ENCODE results near the gene SLC48A1.

SLC48A1 gene
- total RNA-seq: 7.1 to 8.9 reads per million in 2 donors

GRCh38 chr12:47773062-47773857 is at the start of gene SLC48A1:
TSS of gene SLC48A1 (plus strand) at chr12:47773238. CDS start at chr12:47773305, 67 bp downstream.
- peak; percentile 55 for DNase-seq

- no peak for DNase-seq
These were observed 47.8 kb upstream of the SLC48A1 start, which contains the start of gene ENDOU for GRCh38 chr12:47725091-47725772. TSS of gene ENDOU (minus strand) at chr12:47725490. CDS start at chr12:47725413, 77 bp downstream.

DNA sequence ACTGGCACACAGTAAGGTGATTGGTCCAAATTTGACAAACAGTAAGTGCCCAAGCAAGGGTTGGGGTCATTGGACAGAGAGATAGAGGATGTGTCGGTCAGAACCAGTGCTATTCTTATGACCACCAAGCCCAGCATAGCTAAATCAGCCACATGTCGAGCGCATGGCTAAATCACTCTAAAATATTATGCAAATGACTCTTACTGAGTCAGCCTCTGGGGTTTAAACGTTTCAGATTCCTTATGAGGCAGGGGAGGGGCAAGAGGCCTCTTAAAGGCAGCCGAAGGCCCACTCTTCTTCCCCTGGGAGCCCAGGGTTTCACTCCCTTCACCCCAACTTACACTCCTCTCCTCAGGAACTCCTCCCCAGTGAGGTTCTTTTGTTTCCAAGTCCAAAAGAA is 47.1 kb upstream of the SLC48A1 start:
- DNase-seq: no peak

- DNase-seq: no peak
These were observed 43.8 kb upstream of the SLC48A1 start for GRCh38 chr12:47729233-47729632.

GRCh38 chr12:47730341-47730744 is 42.7 kb upstream of the SLC48A1 start:
- no peak for DNase-seq

DNA sequence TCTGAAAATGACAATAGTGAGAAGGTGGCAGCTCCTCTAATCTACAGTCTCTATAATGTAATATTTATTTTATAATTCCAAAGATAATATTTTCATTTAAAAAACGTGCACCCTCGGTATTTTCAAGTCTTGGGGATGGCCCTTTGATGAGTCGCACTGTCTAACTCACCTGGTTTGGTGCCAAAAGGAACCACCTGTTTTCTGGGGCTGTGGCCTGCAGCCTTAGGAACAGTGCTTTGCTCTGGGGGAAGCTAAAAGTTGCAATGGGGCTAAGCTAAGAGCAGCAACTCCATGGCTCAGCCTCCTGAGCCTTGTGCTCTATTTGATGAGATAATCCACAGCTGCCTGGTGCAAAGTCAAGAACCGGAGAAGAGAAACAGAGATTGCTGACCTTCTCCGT is 41.3 kb upstream of the SLC48A1 start:
- no peak for DNase-seq

- DNase-seq: no peak
These were observed 40.5 kb upstream of the SLC48A1 start for GRCh38 chr12:47732504-47732903.

DNA sequence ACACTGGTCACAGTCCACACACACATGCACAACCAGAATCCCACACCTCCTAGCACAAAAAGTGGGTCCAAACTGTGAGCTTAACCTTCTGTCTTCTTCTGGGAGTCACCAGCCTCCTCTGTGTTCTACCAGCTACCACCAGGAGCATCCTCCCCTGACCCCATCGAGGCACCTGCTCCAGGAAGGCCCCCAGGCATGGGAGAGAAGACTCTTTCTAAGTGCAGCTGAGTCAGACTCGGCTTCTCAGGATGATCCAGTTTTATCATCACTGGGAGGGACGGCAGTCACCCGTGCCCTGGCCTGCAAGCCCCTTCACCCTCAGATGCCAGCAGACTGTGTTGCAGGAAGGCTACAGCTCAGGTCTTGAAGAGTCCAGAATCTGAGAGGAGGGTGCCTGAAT is 39.9 kb upstream of the SLC48A1 start:
- DNase-seq: no peak

GRCh38 chr12:47734725-47735480 is 38.1 kb upstream of the SLC48A1 start:
- no peak for DNase-seq

DNA sequence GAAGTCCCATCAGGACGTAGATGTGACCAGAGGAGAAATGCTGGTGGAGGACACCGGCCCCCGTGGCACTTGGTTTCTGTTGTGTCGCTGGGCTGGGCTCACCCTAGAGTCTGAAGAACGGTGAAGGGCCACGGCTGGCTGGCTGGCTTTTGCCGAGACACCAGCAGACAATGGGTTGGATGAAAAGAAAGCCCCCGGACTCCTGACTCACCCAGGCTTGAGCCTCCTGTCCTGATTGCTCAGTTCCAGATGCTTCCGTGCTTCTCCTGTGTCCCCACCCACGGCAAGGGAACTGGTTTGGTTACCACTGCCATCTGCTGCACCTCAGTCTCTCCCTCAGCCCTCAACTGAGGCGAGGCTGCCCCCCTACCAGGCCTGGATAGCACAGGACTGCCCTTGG is 37.4 kb upstream of the SLC48A1 start:
- DNase-seq: no peak

DNA sequence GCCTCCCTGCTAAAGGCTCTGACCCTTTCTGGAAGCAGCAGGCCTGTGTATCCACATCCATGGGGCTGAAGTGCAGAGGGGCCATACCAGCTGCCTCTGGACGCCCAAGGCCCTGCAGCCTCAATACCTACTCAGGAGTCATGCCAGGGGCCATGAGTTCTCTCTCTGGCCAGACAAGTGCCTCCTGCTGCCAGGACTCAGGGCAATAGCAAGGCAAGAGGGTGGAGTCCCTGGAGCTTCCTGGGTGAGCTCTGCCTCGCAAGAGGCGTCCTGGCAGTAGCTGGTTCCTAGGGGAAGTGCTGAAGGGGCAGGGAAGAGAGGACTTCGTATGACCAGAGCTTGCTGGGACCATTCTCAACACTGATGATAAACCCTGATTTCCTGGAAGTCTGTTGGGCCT is 36.8 kb upstream of the SLC48A1 start:
- DNase-seq: no peak

DNA sequence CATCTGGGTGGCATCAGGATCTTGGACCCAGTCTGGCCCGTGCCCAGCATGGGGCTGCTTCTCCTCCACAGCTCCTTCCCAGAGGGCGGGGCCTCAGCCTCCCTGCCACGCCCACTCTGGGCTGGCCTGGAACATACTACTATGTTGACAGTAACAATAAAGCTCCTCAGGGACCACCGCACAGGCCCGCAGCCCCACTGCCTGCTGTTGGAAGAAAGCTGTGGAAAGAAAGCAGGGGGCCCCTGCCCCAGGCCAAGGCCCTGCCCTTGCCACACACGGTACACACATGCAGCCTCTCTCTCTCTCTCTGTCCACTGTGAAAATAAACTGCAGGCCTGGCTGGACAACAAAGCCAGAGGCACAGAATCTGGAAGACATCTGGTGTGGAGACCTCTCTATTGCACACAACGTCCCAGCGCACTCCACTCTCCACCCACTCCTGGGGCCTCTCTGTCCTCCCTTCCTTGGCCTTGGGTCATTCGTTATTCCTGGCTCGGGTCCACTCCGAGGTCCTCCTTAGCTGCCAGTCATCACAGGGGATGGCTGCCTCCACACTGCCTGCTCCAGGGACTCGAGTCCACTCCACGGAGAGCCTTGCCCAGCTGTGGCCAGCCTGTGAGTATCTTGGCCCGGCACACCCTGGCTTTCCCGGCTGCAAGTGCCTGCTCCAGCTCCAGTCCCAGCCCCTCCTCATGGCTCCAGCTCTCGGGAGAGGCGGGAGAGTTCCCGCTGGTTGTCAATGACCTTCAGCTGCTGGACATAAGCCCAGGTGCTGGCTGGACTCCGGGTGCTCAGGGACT is 36.0 kb upstream of the SLC48A1 start:
- no peak for DNase-seq

GRCh38 chr12:47737936-47738594 is 35.0 kb upstream of the SLC48A1 start:
- DNase-seq: no peak

DNA sequence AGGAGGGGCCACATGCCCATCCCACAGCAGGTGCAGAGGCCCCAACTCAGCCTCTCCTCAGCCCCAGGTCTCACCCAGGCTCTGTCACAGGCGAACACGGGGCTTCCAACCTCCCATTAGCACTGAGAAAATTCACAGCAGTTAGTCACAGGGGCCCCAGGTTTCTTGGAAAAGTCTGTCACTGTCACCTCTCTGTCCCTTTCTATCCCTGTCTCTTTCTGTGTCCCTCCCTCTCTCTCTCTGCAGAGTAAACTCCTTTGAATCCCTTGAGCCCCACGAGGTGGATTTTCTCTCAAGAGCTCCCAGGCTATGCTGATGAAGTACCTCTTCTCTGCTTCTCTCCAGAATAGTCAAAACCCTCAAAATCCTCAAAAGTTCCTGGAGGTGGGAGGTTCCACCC is 33.7 kb upstream of the SLC48A1 start:
- DNase-seq: no peak

DNA sequence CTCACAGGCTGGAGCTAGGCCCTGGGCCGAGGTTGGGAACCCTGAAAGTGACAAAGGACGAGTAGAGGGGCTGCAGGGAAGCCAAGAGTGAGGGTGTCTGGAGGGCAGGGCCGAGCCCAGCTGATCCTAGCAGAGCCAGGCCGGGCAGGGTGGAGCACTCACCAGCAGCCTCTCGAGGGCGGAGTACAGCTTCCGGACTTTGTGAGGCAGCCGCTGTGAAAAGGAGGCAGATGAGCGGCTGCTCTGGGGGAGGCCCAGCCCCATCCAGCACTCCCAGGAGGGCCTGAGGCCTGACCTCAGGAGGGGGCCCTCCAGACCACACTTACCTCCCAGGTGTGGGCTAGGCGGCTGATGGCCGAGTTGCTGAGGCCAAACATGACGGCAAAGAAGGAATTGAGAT is 33.1 kb upstream of the SLC48A1 start:
- DNase-seq: no peak

DNA sequence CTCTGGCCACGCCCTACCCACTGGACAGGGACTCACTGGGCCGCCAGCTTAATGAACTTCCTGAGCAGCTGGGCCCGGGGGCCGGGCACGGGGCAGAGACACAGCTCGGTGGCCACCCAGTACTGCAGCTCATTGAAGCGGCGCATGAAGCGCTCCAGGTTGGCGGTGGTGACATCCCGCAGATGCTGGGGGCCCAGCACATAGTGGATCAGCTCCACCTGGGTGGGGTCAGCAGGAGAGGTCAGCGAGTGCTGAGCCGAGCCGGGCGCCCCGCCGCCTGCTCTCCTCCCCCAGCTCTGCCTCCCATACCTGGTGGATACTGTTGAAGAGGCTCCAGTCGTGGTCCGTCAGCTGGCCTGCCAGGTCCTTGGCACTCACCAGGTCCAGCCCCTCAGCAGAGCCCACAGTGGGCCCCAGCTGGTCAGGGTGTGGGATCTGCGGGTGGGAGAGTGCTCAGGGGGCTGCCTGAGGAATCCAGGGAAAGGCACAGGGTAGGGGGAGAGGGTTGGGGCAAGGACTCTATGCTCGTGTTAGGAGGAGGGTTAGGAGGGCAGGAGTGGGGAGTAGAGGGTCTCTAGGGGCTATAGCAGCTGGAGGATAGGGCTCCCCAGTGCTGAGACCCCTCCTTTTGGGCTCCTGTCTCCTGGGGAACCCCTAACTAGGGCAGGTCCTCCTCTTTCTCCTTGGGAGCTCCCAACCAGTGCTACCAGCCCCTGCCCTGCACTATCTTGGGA is 32.3 kb upstream of the SLC48A1 start:
- no peak for DNase-seq

- peak; percentile 34 for DNase-seq
These were observed 31.7 kb upstream of the SLC48A1 start for GRCh38 chr12:47741340-47741703.

DNA sequence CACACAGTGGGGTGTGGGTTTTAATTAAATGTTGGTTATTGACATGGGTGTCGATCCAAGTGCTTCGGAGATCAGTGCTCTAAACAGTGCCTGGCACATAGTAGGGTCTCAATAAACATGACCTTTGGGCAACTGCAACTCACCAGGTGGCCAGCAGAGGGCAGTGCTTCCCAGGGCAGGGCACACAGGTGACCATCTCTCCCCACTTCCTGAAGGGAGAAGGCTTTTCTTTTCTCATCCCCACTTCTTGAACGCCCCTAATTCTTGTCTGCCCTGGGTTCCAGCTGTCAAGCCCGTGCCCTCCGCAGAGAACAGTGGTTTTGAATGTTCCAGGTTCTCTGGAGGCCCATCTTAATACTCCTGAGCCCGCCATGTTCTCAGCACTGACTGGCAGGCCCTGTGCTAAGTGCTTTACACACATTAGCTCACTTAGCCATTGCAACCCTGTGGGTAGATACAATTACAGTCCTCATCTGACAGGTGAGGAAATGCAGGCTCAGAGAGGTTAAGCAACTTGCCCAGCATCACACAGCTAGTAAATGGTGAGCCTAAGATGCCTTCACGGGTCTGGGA is 30.7 kb upstream of the SLC48A1 start:
- peak; percentile 15 for DNase-seq

DNA sequence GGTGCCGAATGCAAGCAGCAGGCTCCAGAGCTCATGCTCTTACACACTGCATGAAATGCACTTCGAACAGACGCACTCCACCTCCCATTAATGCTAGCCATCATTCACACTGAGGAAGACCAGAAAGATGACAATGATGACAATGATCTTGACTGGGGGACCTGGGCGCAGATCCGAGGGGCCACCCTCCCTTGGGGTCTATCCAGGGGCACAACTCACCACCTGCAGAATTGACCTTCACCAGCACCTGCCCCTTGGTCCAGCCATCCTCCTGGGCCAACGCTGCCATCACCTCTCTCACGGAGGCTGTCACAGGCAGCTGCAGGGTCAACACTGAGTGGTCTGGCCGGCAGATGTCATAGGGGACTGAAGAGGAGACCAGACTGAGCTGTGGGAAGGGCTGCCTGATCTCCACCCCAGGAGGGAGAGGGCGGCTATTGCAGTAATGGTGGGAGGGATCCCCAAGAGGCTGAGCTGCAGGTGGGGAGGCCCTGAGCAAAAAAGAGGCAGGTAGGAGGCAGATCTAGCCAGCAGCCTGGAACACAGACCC is 29.7 kb upstream of the SLC48A1 start:
- no peak for DNase-seq

DNA sequence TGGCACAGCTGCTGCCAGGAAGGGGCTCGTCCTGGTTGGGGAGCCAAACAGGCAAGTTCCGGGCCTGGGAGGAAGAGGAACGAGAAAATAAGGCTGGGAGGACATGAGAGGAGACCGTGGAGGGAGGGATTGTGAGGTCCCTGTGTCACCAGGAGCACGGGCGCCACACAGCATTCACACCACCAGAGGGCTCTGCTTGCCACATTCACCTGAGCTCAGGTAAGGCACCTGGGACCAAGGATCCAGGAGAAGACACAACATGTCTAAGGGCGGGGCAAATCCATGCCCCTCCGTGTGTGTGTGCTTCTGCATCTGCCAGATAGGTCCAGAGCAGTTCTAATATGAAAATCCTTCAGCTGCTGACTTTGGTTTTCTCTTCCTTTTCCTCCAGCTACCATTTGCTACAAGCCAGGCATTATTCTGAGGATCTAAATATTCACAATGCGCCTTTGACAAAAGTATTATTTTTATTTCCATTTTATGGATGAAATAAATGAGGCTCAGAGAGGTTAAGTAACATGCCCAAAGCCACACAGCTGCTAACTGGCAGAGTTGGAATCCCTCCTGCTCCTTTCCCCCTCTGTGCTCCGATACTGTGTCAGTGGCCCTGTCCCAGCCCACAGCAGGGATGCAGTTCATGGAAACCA is 28.9 kb upstream of the SLC48A1 start:
- DNase-seq: no peak

Measured in activated gamma-delta T cell (primary cell).